ENCODE results near the gene RTN4RL1.
A peak's percentile ranks its signal among the peaks of the same experiment; 100 is the strongest.

Gene RTN4RL1

GRCh38 chr17:2025220-2025621 lies at the start of gene RTN4RL1:
RTN4RL1 (minus strand) TSS chr17:2025334; CDS start chr17:2024865, 469 bp downstream.
- peak within 1 kb of the TSS; percentile 15 for H3K4me3 ChIP-seq (ENCODE audit: low read length)
- no peak for TF ChIP-seq CTCF (conservative IDR thresholded peaks at IDR 0.05; ENCODE audit: low read depth, low read length)
- DNase-seq (ENCODE audit: low read depth) = no peak

- DNase-seq (ENCODE audit: low read depth) = no peak
- no peak for TF ChIP-seq CTCF (conservative IDR thresholded peaks at IDR 0.05; ENCODE audit: low read depth, low read length)
- H3K4me3 ChIP-seq (ENCODE audit: low read length) = no peak overlapping the region
These were observed 49.8 kb upstream of the RTN4RL1 start for GRCh38 chr17:2074919-2075318.

GRCh38 chr17:2071455-2072281 lies 46.5 kb upstream of the RTN4RL1 start:
- no peak overlapping the region for H3K4me3 ChIP-seq (ENCODE audit: low read length)
- no peak for DNase-seq (ENCODE audit: low read depth)
- no peak for TF ChIP-seq CTCF (conservative IDR thresholded peaks at IDR 0.05; ENCODE audit: low read depth, low read length)

GRCh38 chr17:2071024-2071385 lies 45.9 kb upstream of the RTN4RL1 start:
- TF ChIP-seq CTCF (conservative IDR thresholded peaks at IDR 0.05; ENCODE audit: low read depth, low read length) = no peak
- no peak overlapping the region for H3K4me3 ChIP-seq (ENCODE audit: low read length)
- no peak for DNase-seq (ENCODE audit: low read depth)

- H3K4me3 ChIP-seq (ENCODE audit: low read length) = no peak overlapping the region
- no peak for TF ChIP-seq CTCF (conservative IDR thresholded peaks at IDR 0.05; ENCODE audit: low read depth, low read length)
- DNase-seq (ENCODE audit: low read depth) = no peak
These were observed 45.3 kb upstream of the RTN4RL1 start for GRCh38 chr17:2070241-2071023.

- DNase-seq (ENCODE audit: low read depth) = peak; percentile 66
- TF ChIP-seq CTCF (conservative IDR thresholded peaks at IDR 0.05; ENCODE audit: low read depth, low read length) = no peak
- H3K4me3 ChIP-seq (ENCODE audit: low read length) = no peak overlapping the region
These were observed 43.5 kb upstream of the RTN4RL1 start for GRCh38 chr17:2068519-2069051.

All from retinal pigment epithelial cell (primary cell).